ENCODE data around the gene TMEM44.
A peak's percentile ranks its signal among the peaks of the same experiment; 100 is the strongest.

The TMEM44 gene

DNA sequence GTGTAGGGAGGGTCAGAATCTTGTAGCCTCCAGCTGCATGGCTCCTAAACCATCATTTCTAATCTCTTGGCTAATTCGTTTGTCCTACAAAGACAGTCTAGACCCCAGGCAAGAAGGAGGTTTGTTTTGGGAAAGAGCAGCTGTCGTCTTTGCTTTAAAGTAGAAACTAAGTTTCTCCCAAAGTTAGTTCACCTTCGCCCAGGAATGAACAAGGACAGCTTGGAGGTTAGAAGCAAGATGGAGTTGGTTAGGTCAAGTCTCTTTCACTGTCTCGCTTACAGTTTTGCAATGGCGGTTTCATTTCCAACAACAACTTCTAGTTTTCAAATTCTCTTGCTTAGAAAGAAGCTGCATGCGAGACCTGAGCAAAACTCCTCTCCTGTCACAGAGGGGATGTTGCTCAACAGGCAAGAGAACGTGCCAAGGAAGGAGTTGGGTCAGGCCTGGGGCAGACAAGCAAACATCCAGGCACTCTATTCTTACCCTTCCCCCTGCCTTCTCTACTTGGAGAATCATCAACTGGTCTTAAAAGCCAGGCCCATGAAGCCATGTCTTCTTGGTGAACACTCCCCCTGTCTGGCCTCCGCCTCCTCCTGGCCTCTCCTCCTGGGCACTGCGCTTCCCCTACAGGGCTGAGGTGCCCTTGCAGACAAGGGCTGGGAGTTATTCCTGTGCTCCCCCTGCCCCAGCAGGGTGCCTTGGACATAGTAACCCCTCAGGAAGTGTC lies 57.6 kb downstream of the TMEM44 start:
- no peak overlapping the region for H2BK12ac ChIP-seq (ENCODE audit: low read length)
- no peak overlapping the region for H3K4me2 ChIP-seq (ENCODE audit: insufficient read depth, low read length, poor library complexity, severe bottlenecking)
- no peaks in the 10 kb centered on the region for H3K9me3 ChIP-seq (replicated peaks in 1 of 2; ENCODE audit: control insufficient read depth in 2 of 2, insufficient read depth in 1 of 2, low read depth in 1 of 2, low read length in 2 of 2)
- no peak overlapping the region for H2BK120ac ChIP-seq (ENCODE audit: low read depth, low read length)
- no peak overlapping the region for H3K27ac ChIP-seq (replicated peaks; ENCODE audit: low read length)
- no peaks in the 10 kb centered on the region for H3K36me3 ChIP-seq (replicated peaks in 1 of 2; ENCODE audit: control insufficient read depth in 2 of 2, insufficient read depth in 2 of 2, low read length in 2 of 2)
- H3K27me3 ChIP-seq (ENCODE audit: control insufficient read depth in 3 of 3, insufficient read depth in 3 of 3, low read depth in 1 of 3, low read length in 3 of 3): no peaks in the 10 kb centered on the region
- no peaks in the 10 kb centered on the region for H3K79me1 ChIP-seq (ENCODE audit: low read depth, low read length)
- no peak overlapping the region for H3K4me3 ChIP-seq (ENCODE audit: low read length in 2 of 2)
- H2AK5ac ChIP-seq (ENCODE audit: low read depth, low read length): no peak overlapping the region
- H3K23ac ChIP-seq (ENCODE audit: low read depth, low read length, poor library complexity): no peak overlapping the region
- no peak overlapping the region for H4K91ac ChIP-seq (ENCODE audit: low read depth, low read length, poor library complexity)
- no peak overlapping the region for H3K9ac ChIP-seq (ENCODE audit: low read depth, low read length, poor library complexity)
- no peak for DNase-seq (ENCODE audit: low spot score)
- H2BK15ac ChIP-seq (ENCODE audit: low read length): no peak overlapping the region
- H3K4me1 ChIP-seq (ENCODE audit: control insufficient read depth in 2 of 2, insufficient read depth in 1 of 2, low read depth in 1 of 2, low read length in 2 of 2): peaks cover 4 to 10% of the 10 kb centered on the region in 2 donors
- H2AFZ ChIP-seq (ENCODE audit: low read length): peak overlapping the region; percentile 27
- H3K18ac ChIP-seq (ENCODE audit: low read length): peak overlapping the region; percentile 13
- no peak overlapping the region for H3K14ac ChIP-seq (ENCODE audit: low read length)
- no peak overlapping the region for H3K4ac ChIP-seq (ENCODE audit: low read length)
- WGBS, 2 donors (ENCODE audit: extremely low coverage in 2 of 2, insufficient read length in 2 of 2, insufficient replicate concordance in 1 of 2): no CpG with 5 or more reads among the region's 9 CpGs
- no peak overlapping the region for H2BK5ac ChIP-seq (ENCODE audit: low read length)
- no peak overlapping the region for H4K8ac ChIP-seq (ENCODE audit: low read depth, low read length)

DNA sequence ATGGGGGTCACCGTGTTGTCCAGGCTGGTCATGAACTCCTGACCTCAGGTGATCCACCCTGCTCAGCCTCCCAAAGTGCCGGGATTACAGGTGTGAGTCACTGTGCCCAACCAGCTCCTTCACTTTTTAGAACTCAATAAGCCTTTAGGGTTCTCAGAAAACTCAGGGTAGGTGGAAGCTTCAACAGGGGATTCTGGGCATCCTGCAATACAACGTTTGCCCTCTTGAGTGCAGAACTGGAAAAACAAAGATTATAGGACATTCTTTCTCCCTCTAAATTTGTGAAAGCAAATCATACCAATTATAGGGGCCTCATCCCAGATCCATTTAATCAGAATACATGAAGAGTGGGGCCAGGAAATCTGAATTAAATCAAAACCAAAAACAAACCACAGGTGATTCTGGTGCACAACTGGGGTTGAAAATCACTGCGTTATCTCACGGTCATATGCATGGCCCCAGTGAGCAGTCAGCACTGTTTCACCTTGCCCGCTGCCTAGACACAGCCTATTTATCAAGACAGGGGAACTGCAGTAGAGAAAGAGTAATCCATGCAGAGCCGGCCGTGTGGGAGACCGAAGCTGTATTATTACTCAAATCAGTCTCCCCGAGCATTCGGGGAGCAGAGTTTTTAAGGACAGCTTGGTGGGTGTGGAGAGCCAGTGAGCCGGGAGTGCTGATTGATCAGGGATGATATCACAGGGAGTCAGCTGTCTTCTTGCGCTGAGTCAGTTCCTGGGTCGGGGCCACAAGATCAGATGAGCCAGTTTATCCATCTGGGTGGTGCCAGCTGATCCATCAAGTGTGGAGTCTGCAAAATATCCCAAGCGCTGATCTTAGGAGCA lies 58.4 kb downstream of the TMEM44 start:
- Histone ChIP-seq H3K9me3 (replicated peaks in 1 of 2; ENCODE audit: control insufficient read depth in 2 of 2, insufficient read depth in 1 of 2, low read depth in 1 of 2, low read length in 2 of 2) (no peaks in the 10 kb centered on the region), H2BK120ac (ENCODE audit: low read depth, low read length) (no peak overlapping the region), H2BK15ac (ENCODE audit: low read length) (no peak overlapping the region), H3K23ac (ENCODE audit: low read depth, low read length, poor library complexity) (no peak overlapping the region), H3K4me3 (ENCODE audit: low read length in 2 of 2) (no peak overlapping the region), H2BK5ac (ENCODE audit: low read length) (no peak overlapping the region), H3K36me3 (replicated peaks in 1 of 2; ENCODE audit: control insufficient read depth in 2 of 2, insufficient read depth in 2 of 2, low read length in 2 of 2) (no peaks in the 10 kb centered on the region), H2AK5ac (ENCODE audit: low read depth, low read length) (no peak overlapping the region), H4K8ac (ENCODE audit: low read depth, low read length) (no peak overlapping the region), H2BK12ac (ENCODE audit: low read length) (no peak overlapping the region), H3K27me3 (ENCODE audit: control insufficient read depth in 3 of 3, insufficient read depth in 3 of 3, low read depth in 1 of 3, low read length in 3 of 3) (no peaks in the 10 kb centered on the region), H3K18ac (ENCODE audit: low read length) (no peak overlapping the region), H3K4me1 (ENCODE audit: control insufficient read depth in 2 of 2, insufficient read depth in 1 of 2, low read depth in 1 of 2, low read length in 2 of 2) (peaks cover 4 to 11% of the 10 kb centered on the region in 2 donors), H3K14ac (ENCODE audit: low read length) (no peak overlapping the region), H3K27ac (replicated peaks; ENCODE audit: low read length) (no peak overlapping the region), H3K79me1 (ENCODE audit: low read depth, low read length) (no peaks in the 10 kb centered on the region), H2AFZ (ENCODE audit: low read length) (no peak overlapping the region), H4K91ac (ENCODE audit: low read depth, low read length, poor library complexity) (no peak overlapping the region), H3K4ac (ENCODE audit: low read length) (no peak overlapping the region), H3K4me2 (ENCODE audit: insufficient read depth, low read length, poor library complexity, severe bottlenecking) (no peak overlapping the region), H3K9ac (ENCODE audit: low read depth, low read length, poor library complexity) (no peak overlapping the region)
- DNase-seq (ENCODE audit: low spot score): no peak
- no CpG with 5 or more reads among the region's 15 CpGs for WGBS, 2 donors (ENCODE audit: extremely low coverage in 2 of 2, insufficient read length in 2 of 2, insufficient replicate concordance in 1 of 2)

DNA sequence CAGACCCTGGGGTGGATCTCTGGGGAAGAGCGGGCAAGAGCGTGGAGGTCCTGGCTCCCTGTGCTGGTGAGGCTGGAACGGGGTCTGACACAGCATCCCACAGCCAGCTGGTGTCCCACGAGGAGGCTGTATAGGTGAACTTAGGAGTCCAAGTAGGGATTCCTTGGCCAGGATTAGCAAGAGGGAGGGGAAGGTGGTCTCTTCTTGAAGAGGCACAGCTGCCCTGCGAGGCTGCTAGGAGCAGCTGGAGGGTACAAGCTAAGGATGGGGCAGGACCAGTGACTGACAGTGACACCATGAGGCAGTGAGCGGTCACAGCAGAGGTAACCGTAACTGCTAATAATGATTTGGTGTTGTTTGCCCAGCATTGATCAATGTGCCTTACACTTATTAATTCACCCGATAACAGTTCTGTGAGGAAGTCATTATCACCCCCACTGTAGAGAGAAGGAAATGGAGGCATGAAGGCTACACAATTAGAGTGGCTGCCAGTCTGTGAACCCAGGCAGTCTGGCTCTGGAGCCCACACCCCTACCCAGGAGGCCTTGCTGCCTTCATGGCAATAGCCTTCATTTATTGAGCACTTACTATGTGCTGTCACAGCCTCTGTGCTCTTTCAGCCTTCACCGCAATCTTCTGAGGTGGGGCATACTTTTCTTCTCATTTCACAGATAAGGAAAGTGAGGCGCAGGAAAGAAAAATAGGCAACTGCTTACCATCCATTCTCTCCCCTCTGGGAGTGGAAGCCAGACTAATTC lies 59.4 kb downstream of the TMEM44 start:
- Histone ChIP-seq H2AK5ac (ENCODE audit: low read depth, low read length) (no peak overlapping the region), H2BK15ac (ENCODE audit: low read length) (no peak overlapping the region), H3K23ac (ENCODE audit: low read depth, low read length, poor library complexity) (no peak overlapping the region)

More for the DNA sequence above, 59.4 kb downstream of the TMEM44 start:
- H2BK12ac ChIP-seq (ENCODE audit: low read length): no peak overlapping the region
- H3K9me3 ChIP-seq (replicated peaks in 1 of 2; ENCODE audit: control insufficient read depth in 2 of 2, insufficient read depth in 1 of 2, low read depth in 1 of 2, low read length in 2 of 2): no peaks in the 10 kb centered on the region
- no peak for DNase-seq (ENCODE audit: low spot score)
- H3K27ac ChIP-seq (replicated peaks; ENCODE audit: low read length): no peak overlapping the region
- no peak overlapping the region for H3K14ac ChIP-seq (ENCODE audit: low read length)
- H3K4me2 ChIP-seq (ENCODE audit: insufficient read depth, low read length, poor library complexity, severe bottlenecking): no peak overlapping the region
- H3K4ac ChIP-seq (ENCODE audit: low read length): no peak overlapping the region
- no peak overlapping the region for H2BK5ac ChIP-seq (ENCODE audit: low read length)
- no peak overlapping the region for H3K9ac ChIP-seq (ENCODE audit: low read depth, low read length, poor library complexity)
- no peaks in the 10 kb centered on the region for H3K79me1 ChIP-seq (ENCODE audit: low read depth, low read length)
- no peak overlapping the region for H4K8ac ChIP-seq (ENCODE audit: low read depth, low read length)
- peaks cover 4 to 11% of the 10 kb centered on the region in 2 donors for H3K4me1 ChIP-seq (ENCODE audit: control insufficient read depth in 2 of 2, insufficient read depth in 1 of 2, low read depth in 1 of 2, low read length in 2 of 2)
- no peaks in the 10 kb centered on the region for H3K36me3 ChIP-seq (replicated peaks in 1 of 2; ENCODE audit: control insufficient read depth in 2 of 2, insufficient read depth in 2 of 2, low read length in 2 of 2)
- no peaks in the 10 kb centered on the region for H3K27me3 ChIP-seq (ENCODE audit: control insufficient read depth in 3 of 3, insufficient read depth in 3 of 3, low read depth in 1 of 3, low read length in 3 of 3)
- no peak overlapping the region for H3K4me3 ChIP-seq (ENCODE audit: low read length in 2 of 2)
- H2BK120ac ChIP-seq (ENCODE audit: low read depth, low read length): no peak overlapping the region
- WGBS, 2 donors (ENCODE audit: extremely low coverage in 2 of 2, insufficient read length in 2 of 2, insufficient replicate concordance in 1 of 2): no CpG with 5 or more reads among the region's 10 CpGs
- no peak overlapping the region for H2AFZ ChIP-seq (ENCODE audit: low read length)
- H3K18ac ChIP-seq (ENCODE audit: low read length): no peak overlapping the region
- H4K91ac ChIP-seq (ENCODE audit: low read depth, low read length, poor library complexity): no peak overlapping the region

Measured in neuronal stem cell (in vitro differentiated cells).